GM06990 (cell line): ENCODE results near the gene PPP1CA.

Source experiments
- DNase-seq: peaks from one replicate; pipeline ENCODE4 v3.0.0-alpha.2; 2011; ENCODE audit not compliant: insufficient read length; ENCODE audit errors: extremely low read depth
- H3K27me3 ChIP-seq: replicated peaks from 2 replicates; pipeline ENCODE4 v1.6.0; 2011; ENCODE audit warnings: low read length; ENCODE audit not compliant: control insufficient read depth, insufficient read depth
- H3K36me3 ChIP-seq: 2 replicates; pipeline ENCODE4 v1.5.1; 2011; ENCODE audit warnings: low read length; ENCODE audit not compliant: control insufficient read depth, insufficient read depth
- H3K4me3 ChIP-seq: replicated peaks from 2 replicates; pipeline ENCODE4 v1.5.1; 2011; ENCODE audit warnings: low read depth, mild to moderate bottlenecking, control low read depth, low read length
- TF ChIP-seq, protein P1 (sequence below): IDR thresholded peaks from 2 replicates; pipeline ENCODE4 v1.5.1; 2011; ENCODE audit warnings: low read length, control low read depth, mild to moderate bottlenecking, inconsistent platforms; ENCODE audit not compliant: insufficient read depth, poor library complexity, severe bottlenecking

PPP1CA gene

DNA sequence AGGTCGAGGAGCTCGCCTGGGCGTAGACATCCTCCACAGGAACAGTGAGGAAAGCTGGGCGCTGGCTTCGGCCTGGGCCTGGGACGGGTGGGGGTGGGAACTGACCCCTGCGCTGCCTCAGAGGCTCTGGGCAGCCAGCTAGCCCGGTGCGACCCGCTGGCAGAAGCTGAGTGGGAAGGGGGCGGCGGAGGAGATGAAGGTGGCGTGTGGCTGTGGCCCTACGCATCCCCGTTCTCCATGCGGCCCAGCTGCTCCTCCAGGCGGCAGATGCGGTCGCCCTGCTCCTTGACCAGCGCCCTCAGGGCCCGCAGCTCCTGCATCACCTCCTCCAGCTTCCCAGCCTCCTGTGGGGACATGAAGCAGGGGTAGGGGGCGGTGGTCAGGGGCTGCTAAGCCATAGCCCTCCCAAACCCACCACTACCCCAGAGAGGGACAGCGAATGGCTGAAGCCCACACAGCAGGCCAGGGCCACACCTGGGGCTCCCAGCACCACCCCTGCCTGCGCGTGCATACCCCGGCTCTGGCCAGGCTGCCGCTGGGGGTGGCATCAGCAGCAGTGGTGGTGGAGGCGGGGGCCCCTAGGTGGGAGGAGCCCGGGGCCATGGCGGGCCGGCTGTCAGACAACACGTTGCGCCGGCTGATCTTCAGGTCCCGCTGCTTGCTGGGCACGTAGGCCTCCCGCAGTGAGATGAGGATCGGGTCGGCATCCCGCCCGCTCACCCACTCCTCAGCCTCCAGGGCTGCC, 36.7 kb upstream of the PPP1CA start:
- Histone ChIP-seq H3K36me3 (peaks cover 23% of the 10 kb centered on the region), H3K4me3 (peak overlapping the region; percentile 76), H3K27me3 (no peaks in the 10 kb centered on the region)
- TF ChIP-seq, protein P1, sequence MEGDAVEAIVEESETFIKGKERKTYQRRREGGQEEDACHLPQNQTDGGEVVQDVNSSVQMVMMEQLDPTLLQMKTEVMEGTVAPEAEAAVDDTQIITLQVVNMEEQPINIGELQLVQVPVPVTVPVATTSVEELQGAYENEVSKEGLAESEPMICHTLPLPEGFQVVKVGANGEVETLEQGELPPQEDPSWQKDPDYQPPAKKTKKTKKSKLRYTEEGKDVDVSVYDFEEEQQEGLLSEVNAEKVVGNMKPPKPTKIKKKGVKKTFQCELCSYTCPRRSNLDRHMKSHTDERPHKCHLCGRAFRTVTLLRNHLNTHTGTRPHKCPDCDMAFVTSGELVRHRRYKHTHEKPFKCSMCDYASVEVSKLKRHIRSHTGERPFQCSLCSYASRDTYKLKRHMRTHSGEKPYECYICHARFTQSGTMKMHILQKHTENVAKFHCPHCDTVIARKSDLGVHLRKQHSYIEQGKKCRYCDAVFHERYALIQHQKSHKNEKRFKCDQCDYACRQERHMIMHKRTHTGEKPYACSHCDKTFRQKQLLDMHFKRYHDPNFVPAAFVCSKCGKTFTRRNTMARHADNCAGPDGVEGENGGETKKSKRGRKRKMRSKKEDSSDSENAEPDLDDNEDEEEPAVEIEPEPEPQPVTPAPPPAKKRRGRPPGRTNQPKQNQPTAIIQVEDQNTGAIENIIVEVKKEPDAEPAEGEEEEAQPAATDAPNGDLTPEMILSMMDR: no peak
- DNase-seq: peak; percentile 75

DNA sequence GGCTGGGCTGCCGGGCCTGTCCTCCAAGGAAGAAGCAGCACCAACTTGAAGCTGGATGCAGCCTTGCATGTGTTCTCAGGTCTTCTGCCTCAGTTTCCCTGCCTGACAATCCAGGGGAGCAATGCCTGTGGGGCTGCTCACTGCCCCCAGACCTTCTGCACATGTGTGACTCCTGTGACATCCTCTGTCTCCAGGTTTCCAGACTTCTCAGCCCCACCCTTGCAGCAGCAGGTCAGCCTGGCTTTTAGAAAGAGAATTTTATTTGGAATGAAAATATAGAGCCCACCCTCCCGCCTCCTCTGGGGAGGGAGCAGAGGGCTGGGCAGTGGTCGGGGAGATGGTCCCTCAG, 36.1 kb upstream of the PPP1CA start:
- peak overlapping the region; percentile 76 for H3K4me3 ChIP-seq
- H3K27me3 ChIP-seq: no peaks in the 10 kb centered on the region
- H3K36me3 ChIP-seq: peaks cover 28% of the 10 kb centered on the region
- DNase-seq: no peak
- TF ChIP-seq, protein P1: no peak

DNA sequence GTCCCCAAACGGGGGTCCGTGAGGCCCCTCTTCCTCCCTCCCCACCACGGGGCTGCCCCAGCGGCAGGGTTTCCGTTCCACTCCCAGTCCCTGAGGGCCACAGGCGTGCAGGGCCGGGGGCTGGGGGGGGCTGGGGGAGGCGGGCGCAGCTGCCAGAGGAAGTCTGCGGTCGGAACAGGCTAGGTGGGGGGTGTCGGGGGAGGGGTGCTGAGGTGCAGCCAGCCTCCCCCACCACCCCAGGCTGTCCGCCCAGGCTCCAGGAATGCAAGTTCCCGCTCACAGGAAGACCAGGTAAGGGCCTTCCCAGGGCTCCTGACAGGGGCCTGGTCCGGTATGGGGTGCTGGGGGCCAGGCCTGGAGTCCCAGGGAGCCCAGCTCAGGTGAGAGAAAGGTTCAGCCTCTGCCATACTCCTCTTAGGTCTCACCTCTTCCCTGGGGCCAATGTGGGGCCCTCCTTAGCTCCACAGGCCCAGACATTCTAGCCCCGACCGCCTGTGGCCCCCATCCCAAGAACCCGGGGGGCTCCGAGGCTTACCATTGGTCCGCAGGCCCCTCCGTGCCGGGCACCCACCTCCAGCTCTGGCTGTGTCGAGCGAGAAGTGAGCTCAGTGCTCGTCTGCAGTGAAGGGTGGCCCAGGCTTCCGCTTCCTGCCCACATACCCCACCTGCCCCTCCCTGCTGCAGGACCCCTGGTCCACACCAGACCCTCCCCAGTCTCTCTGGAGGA, 35.6 kb upstream of the PPP1CA start, which contains the start of gene PTPRCAP:
Gene PTPRCAP, minus strand, starts transcription at position 601 of the 727 bp plus-strand sequence. Its CDS starts 63 bp downstream, at position 538.
- Histone ChIP-seq H3K36me3 (peaks cover 28% of the 10 kb centered on the region), H3K4me3 (peak within 1 kb of the TSS; percentile 76), H3K27me3 (no peaks in the 10 kb centered on the region)
- peak; percentile 83 for DNase-seq
- TF ChIP-seq, protein P1: no peak

DNA sequence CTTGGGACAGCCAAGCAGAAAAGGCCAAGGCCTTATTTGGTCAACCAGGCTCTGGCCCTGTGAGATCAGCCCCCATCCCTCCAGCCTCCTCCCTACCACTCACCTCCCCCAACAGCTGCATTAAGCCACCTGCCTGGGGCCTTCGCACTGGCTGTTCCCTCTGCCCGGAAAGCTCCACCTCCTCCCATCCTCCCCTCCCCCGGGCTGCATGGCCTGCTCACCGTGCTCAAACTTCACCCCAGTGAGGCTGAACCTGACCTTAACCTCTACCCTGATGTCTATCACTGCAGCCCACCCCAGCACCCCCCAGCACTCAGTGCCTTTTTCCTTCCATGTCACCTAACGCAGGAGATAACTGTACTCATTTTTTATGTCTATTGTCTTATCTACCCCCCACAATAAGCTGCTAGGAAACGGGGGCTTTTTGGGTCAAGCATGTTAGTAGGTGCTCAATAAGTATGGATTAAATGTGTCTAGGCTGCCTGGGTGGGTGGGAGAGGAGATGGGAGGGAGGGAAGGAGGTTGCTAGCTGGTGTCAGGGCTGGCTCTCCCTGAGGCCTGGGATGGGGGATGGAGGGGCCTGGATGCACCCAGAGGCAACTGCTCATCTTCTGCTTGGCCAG, 34.9 kb upstream of the PPP1CA start:
- Histone ChIP-seq H3K4me3 (peak overlapping the region; percentile 76), H3K36me3 (peaks cover 29% of the 10 kb centered on the region)
- DNase-seq: peak; percentile 86

DNA sequence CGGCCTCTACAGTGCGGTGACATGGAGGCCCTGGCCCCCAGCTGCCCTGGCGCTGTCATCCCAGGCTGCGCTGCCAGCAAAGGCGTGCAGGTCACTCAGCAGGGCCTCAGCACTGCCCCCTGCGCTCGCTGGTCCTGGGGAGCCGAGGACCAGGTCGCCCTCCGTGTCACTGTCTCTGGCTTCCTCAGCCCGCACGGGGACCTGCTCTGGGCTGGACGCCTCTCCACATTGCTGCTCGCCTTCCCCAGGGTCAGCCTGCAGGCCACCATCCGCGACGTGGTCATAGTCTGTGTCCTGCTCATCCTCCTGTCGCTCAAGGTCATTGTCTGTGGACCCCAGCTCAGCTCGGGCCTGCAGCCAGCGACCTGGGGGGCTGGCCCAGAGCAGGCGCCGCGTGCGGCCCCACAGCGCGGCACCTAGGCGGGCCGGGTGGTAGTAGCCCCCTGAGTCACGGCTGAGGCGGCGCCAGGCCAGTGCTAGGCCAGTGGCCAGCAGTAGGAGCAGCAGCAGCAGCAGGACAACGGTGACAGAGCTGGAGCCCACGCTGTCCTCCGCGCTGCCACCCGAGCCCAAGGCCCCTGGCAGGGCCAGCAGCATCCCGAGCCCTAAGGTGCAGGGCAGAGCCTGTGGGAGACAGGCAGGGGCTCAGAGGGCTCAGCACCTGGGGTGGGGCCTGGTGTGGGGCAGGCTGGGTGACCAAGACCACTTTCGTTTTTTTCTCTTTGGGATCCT, 34.2 kb upstream of the PPP1CA start:
- no peaks in the 10 kb centered on the region for H3K27me3 ChIP-seq
- H3K36me3 ChIP-seq: peaks cover 33% of the 10 kb centered on the region
- TF ChIP-seq, protein P1: no peak
- peak overlapping the region; percentile 76 for H3K4me3 ChIP-seq
- no peak for DNase-seq

More for the DNA sequence above, 34.9 kb upstream of the PPP1CA start:
- TF ChIP-seq, protein P1: no peak
- no peaks in the 10 kb centered on the region for H3K27me3 ChIP-seq
